GM18505 (cell line): ENCODE data around the gene HIVEP3.
"Not testable (repeated sequence)": the region's sequence is repeated elsewhere in the genome, so short reads cannot be mapped to it uniquely, and the experiment has no call there.

Experiments used
- ATAC-seq: cut with Tn5 transposase; IDR thresholded peaks from one replicate; pipeline ENCODE4 v1.9.1; 2021; ENCODE audit not compliant: unreplicated experiment
- POLR2A ChIP-seq: IDR thresholded peaks from 4 replicates; pipeline ENCODE4 v1.6.1; 2011; ENCODE audit warnings: borderline replicate concordance; ENCODE audit not compliant: insufficient read depth, insufficient read length; ENCODE audit errors: extremely low read depth

The HIVEP3 gene

DNA sequence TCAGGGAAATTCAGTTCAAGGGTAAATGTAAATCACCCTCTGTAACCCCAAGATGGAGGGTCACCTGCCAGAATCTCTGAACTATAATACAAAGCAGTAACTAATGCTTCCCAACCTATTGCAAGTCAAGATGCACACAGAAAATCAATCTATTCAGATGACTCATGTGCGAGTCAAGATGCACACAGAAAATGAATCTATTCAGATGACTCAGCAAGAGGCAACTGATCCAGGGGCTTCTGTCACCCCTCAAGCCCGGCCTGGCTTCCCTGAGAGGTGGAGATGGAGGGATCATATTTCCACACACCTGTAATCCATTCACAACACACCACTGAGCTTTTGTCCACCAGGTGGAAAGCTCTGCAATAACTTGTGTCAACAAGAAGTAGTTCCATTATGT is 17.4 kb upstream of the HIVEP3 start:
- TF ChIP-seq POLR2A: no peak
- ATAC-seq: no peak

DNA sequence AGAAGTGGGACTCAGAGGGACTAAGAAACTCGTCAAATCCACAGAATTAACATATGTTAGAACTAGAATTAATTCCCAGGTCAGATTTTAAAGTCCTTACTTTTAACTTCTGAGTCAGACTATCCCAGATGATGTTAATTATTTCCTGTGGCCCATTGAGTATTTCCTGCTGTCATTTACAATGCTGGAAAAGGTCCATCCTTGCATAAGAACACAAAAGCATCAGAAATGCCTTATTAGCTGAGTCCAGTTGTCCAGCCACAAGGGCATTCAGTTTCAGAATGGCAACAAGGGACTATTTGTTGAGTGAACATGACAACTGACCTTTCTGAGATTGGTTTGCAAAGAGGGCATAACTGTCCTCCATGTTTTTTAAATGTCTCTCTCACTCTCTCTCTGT is 16.5 kb upstream of the HIVEP3 start:
- TF ChIP-seq POLR2A: no peak
- no peak for ATAC-seq

DNA sequence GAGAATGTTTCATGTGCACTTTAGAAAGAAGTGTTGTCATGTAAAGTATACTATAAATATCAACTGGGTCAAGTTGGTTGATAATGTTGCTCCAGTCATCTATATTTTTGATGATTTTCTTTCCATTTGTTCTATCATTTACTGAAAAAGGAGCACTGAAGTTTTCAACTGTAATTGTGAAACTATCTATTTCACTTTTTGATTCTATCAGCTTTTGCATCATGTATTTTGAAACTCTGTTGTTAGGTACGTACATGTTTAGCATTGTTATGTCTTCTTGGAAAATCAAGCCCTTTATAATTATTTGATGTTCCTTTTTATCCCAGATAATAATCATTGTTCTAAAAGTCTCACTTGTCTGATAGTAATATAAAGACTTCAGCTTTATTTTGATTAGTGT is 14.4 kb upstream of the HIVEP3 start:
- TF ChIP-seq POLR2A: no peak
- no peak for ATAC-seq

DNA sequence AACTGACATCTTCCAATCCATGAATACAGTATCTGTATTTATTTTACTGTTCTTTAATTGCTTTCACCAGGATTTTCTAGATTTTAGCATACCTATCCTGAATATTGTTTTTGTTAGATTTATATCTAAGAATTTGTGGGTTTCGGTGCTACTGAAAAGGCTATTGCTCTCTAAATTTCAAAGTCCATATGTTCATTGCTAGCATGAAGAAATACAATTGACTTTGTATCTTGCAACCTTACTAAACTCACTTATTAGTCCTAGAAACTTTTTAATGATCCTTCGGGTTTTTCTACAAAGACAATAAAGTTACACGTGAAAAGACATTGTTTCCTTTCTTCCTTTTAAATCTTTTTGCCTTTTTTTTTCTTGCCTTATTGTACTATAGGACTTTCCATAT is 12.9 kb upstream of the HIVEP3 start:
- no peak for TF ChIP-seq POLR2A
- no peak for ATAC-seq

DNA sequence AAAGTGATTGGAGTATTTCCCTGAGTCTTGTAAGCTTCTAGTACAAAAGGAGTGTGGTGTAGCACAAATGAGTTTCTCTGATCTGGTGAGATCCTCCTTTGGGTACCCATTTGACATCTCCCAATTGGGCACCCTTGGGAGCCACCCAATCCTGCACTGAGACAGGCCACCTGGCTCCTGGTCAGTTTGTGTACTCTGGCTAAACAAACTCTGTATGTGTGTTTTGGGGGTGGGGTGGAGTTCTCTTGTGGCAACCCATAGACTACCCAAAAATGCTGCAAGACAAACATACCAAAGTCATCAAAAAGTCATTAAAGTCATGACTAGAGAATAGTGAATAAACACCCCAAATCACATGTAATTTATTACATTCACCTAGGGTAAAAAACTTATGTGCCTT is 8.4 kb upstream of the HIVEP3 start:
- TF ChIP-seq POLR2A: no peak

DNA sequence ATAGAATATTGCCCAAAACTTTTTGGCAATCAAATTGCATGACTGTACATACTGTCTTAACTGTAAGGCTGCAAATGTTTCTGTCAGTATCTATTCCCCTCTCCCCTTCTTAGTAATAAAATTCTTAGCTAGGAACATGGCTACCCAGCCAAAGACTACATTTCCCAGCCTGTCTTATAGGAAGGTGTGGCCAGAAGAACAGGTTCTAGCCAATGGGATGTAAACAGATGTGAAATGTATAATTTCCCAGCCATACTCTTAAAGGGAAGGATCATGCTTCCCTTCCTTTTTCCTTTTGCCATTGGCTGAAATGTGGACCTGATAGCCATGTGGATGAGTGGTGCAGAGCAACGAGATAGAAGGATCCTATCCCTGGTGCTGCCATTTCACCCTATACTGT is 7.0 kb upstream of the HIVEP3 start:
- no peak for ATAC-seq
- TF ChIP-seq POLR2A: no peak

More for the DNA sequence above, 8.4 kb upstream of the HIVEP3 start:
- no peak for ATAC-seq

DNA sequence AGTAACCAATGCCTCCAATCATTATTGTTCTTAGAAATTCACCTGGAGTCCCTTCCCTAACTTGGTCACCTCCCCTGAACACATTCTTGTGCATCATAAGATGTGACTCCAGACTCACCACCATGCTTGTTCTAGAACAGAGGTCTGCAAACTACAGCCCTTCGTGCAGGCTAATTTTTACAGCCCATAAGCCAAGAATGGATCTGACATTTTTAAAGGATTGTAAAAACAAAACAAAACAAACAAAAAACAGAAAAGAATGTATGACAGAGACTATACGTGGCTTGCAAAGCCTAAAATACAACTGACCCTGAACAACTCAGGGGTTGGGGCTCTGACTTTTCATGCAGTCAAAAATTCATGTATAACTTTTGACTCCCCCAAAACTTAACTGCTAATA is 6.2 kb upstream of the HIVEP3 start:
- TF ChIP-seq POLR2A: no peak

DNA sequence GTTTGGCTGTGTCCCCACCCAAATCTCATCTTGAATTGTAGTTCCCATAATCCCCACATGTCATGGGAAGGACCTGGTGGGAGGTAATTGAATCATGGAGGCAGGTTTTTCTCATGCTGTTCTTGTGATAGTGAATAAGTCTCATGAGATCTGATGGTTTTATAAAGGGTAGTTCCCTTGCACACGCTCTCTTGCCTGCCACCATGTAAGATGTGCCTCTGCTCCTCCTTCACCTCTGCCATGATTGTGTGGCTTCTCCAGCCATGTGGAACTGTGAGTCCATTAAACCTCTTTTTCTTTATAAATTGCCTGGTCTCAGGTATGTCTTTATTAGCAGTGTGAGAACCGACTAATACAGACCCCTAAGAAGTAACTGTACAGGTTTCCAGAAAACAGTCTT is 2.5 kb upstream of the HIVEP3 start:
- not testable (repeated sequence) for ATAC-seq

More for the DNA sequence above, 6.2 kb upstream of the HIVEP3 start:
- no peak for ATAC-seq

DNA sequence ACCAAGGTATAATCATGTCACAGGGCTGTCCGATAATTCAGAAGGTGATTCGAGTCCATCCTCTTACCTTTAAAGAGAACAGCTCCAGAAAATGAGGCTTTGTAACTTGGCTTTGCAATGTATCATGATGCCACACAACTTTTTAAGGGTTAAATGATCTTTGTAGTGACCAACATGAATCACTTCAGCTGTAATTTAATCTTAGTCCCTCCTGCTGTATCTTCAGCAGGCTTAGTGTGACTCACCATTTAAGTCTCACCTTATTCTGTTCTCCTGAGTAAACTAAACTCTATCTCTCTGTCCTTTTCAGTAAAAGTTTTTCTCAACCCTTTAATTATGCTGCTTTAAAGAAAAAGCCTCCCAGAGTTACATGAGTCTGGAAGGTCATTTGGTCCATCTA is 1.9 kb upstream of the HIVEP3 start:
- no peak for TF ChIP-seq POLR2A
- ATAC-seq: no peak

DNA sequence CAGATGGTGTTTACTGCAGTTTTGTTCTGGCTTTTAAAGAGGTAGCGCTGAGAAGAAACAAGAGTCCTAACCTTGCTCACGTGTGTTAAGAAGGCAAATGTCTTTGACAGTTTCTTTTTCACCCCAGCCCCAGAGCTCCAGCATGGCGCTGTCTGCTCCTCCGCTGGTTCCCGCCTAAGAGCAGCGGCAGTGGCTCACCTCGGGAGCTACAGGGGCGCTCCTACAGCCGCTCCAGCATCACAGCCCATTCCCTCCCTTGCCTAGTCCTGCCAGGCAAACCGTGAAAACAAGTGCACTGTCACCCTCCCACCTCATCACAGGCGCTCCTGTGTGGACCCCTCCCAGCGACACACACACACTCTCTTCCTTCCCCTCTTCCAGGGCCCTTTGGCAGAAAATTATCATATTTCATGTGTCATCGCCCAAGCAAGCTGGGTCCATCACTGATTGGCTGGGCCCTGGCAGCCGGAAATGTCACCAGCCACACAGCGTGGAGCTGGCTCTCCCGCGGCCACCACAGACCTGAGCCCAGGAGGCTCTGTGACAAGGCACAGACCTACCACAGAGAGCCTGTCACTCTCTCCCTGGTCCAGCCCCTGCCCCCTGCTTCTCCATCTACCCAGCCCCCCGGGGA is 1.2 kb upstream of the HIVEP3 start:
- TF ChIP-seq POLR2A: no peak
- no peak for ATAC-seq

DNA sequence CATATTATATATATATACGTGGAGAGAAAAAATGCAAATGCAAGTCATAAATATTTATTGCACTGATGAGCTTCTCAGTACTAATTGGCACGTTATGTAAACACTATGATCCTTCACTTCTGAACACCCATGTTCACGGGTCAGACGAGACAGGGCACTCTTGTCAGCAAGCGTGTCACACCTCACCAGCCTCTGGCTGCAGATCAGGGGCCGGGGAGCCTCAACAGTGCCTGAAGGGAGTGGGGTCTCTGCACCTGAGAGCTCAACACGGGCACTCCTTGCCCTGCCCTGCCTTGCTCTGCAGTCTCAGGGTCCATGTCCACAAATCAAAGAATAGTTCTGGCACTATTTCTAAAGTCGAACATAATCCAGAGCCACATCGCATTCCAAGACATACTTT is 409 bp upstream of the HIVEP3 start:
- TF ChIP-seq POLR2A: no peak
- no peak for ATAC-seq

DNA sequence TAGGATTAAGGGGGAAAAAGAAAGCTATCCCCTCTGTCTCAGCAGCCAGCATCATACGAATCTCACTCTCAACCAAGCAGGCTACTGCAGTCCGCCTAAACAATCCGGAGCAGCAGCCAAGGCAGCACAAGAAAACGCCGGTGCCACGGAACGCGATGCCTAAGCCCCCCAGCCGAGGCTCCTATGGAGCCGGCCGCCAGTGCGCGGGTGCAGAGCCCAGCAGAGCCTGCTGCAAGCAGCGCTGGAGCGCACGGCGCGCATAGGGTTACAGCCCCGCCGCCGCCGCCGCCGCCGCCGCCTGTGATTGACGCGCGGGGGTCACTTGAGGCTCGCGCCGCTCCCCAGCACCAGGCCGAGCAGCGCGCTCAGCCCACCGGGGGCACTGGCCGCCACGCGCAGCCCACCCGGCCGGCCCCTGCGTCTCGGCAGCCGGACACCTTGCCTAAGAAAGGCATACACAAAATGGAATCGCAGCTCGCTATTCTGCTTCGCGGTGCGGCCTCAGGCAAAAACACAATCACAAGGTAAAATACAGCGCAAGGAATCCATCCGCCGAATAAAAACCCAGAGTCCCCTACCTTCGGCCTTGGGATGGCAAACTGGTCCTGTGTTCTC is 780 bp downstream of the HIVEP3 start:
- no peak for ATAC-seq
- TF ChIP-seq POLR2A: no peak

DNA sequence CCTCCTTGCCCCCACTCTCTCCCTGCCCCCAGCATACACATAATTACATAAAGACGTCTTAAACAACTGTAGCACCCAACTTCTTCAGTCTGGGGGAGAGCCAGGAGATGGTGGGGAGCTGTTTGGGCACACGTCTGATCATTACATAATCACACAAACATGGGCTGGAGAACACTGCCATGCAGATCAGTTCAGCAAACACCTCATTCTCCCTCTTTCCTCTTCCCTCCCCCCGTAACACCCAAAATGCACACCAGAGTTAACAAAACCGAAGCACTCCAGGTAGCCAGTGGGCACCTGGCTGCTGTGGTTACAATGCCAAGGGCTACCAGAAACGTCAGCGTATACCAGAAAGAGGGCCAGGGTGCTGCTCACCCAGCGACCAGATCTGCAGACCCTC is 1.6 kb downstream of the HIVEP3 start:
- no peak for ATAC-seq
- no peak for TF ChIP-seq POLR2A

DNA sequence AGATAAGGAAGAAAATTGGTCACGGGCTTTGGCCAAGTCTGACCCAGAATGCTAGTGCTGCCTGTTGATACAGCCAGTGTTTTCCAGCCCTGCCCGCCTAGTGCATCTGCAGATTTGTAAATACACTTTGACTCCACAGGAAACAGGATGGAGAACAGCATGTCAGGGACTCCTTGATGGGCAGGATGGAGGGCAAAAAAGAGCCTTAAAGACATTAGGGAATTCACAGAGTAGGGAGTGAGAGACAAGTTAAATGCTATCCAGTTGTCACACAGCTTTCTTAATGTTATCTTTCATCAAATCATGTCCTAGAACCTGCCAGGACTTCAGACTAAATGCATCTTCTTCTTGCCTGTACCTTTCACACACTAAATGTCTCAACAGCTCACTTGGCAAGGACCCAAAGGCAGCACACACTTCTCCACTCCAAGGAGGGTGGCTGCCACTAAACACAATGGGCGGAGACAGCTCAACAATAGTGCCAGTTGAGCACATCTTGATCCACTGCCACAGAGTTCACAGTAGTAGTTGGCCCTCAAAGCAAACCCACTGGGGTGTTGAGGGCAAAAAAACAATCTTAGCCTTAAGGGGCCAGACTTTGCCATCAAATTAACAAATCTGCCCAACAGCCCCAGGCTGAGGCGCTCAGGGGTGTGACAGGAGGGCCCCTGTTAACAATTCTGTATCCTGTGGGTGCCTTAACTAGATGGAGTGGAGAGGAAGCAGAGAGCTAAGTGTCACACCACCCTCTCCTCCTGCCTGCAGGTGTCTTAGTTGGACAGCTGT is 2.7 kb downstream of the HIVEP3 start:
- no peak for ATAC-seq
- no peak for TF ChIP-seq POLR2A
